Rectal smooth muscle tissue (tissue), 1 donor: Measurements from ENCODE around the gene SERP1.
A peak's percentile ranks its signal among the peaks of the same experiment; 100 is the strongest.

ENCODE experiments used
- H3K27ac ChIP-seq: one replicate; pipeline ENCODE4 v1.7.0; 2013; ENCODE audit warnings: low read depth, low read length, inconsistent platforms
- H3K27me3 ChIP-seq: one replicate; pipeline ENCODE4 v1.7.0; 2013; ENCODE audit warnings: low read length; ENCODE audit not compliant: control insufficient read depth, insufficient read depth
- H3K36me3 ChIP-seq: one replicate; pipeline ENCODE4 v1.7.0; 2013; ENCODE audit warnings: low read length; ENCODE audit not compliant: control insufficient read depth, insufficient read depth
- H3K4me1 ChIP-seq: one replicate; pipeline ENCODE4 v1.7.0; 2013; ENCODE audit warnings: low read length; ENCODE audit not compliant: control insufficient read depth, insufficient read depth
- H3K4me3 ChIP-seq: one replicate; pipeline ENCODE4 v1.7.0; 2013; ENCODE audit warnings: low read length
- H3K9ac ChIP-seq: one replicate; pipeline ENCODE4 v1.7.0; 2013; ENCODE audit warnings: low read length

Gene SERP1

GRCh38 chr3:150555859-150556436, 9.7 kb upstream of the SERP1 start:
- no peaks in the 10 kb centered on the region for H3K27me3 ChIP-seq
- H3K4me1 ChIP-seq = no peaks in the 10 kb centered on the region
- peaks cover 7% of the 10 kb centered on the region for H3K36me3 ChIP-seq
- no peak overlapping the region for H3K27ac ChIP-seq
- no peak overlapping the region for H3K9ac ChIP-seq
- no peak overlapping the region for H3K4me3 ChIP-seq

GRCh38 chr3:150547045-150547741, 897 bp upstream of the SERP1 start:
- Histone ChIP-seq H3K4me3 (peak overlapping the region; percentile 75), H3K9ac (peak overlapping the region; percentile 75), H3K27me3 (no peaks in the 10 kb centered on the region), H3K36me3 (peaks cover 3% of the 10 kb centered on the region), H3K4me1 (peaks cover 10% of the 10 kb centered on the region), H3K27ac (peak overlapping the region; percentile 86)

- peak overlapping the region; percentile 98 for H3K27ac ChIP-seq
- peaks cover 10% of the 10 kb centered on the region for H3K4me1 ChIP-seq
- peak overlapping the region; percentile 96 for H3K4me3 ChIP-seq
- no peaks in the 10 kb centered on the region for H3K27me3 ChIP-seq
- peak overlapping the region; percentile 96 for H3K9ac ChIP-seq
- H3K36me3 ChIP-seq = no peaks in the 10 kb centered on the region
Measured at GRCh38 chr3:150545419-150546225, 674 bp downstream of the SERP1 start.

- Histone ChIP-seq H3K36me3 (no peaks in the 10 kb centered on the region), H3K9ac (no peak overlapping the region), H3K27ac (no peak overlapping the region), H3K4me1 (peaks cover 10% of the 10 kb centered on the region), H3K27me3 (no peaks in the 10 kb centered on the region), H3K4me3 (peak overlapping the region; percentile 96)
Measured at GRCh38 chr3:150544726-150545125, 1.6 kb downstream of the SERP1 start.

GRCh38 chr3:150544041-150544440, 2.3 kb downstream of the SERP1 start:
- Histone ChIP-seq H3K9ac (no peak overlapping the region), H3K4me3 (no peak overlapping the region), H3K27me3 (no peaks in the 10 kb centered on the region), H3K4me1 (peaks cover 10% of the 10 kb centered on the region), H3K36me3 (no peaks in the 10 kb centered on the region), H3K27ac (peak overlapping the region; percentile 15)

GRCh38 chr3:150543531-150543930, 2.8 kb downstream of the SERP1 start:
- H3K4me3 ChIP-seq = no peak overlapping the region
- H3K27me3 ChIP-seq = no peaks in the 10 kb centered on the region
- H3K27ac ChIP-seq = no peak overlapping the region
- H3K4me1 ChIP-seq = peaks cover 10% of the 10 kb centered on the region
- no peak overlapping the region for H3K9ac ChIP-seq
- H3K36me3 ChIP-seq = no peaks in the 10 kb centered on the region

- H3K36me3 ChIP-seq = no peaks in the 10 kb centered on the region
- peaks cover 8% of the 10 kb centered on the region for H3K4me1 ChIP-seq
- H3K27me3 ChIP-seq = no peaks in the 10 kb centered on the region
- no peak overlapping the region for H3K9ac ChIP-seq
- H3K27ac ChIP-seq = no peak overlapping the region
- H3K4me3 ChIP-seq = no peak overlapping the region
Measured at GRCh38 chr3:150543128-150543527, 3.2 kb downstream of the SERP1 start.

- Histone ChIP-seq H3K36me3 (no peaks in the 10 kb centered on the region), H3K4me3 (no peak overlapping the region), H3K4me1 (peaks cover 8% of the 10 kb centered on the region), H3K27me3 (no peaks in the 10 kb centered on the region), H3K9ac (no peak overlapping the region), H3K27ac (no peak overlapping the region)
Measured at GRCh38 chr3:150540991-150541390, 5.3 kb downstream of the SERP1 start.

- Histone ChIP-seq H3K36me3 (no peaks in the 10 kb centered on the region), H3K27ac (no peak overlapping the region), H3K9ac (no peak overlapping the region), H3K4me1 (peaks cover 8% of the 10 kb centered on the region), H3K4me3 (no peak overlapping the region), H3K27me3 (no peaks in the 10 kb centered on the region)
Measured at GRCh38 chr3:150540297-150540696, 6.0 kb downstream of the SERP1 start.

- Histone ChIP-seq H3K4me3 (no peak overlapping the region), H3K27me3 (no peaks in the 10 kb centered on the region), H3K4me1 (no peaks in the 10 kb centered on the region), H3K9ac (no peak overlapping the region), H3K27ac (no peak overlapping the region), H3K36me3 (no peaks in the 10 kb centered on the region)
Measured at GRCh38 chr3:150538324-150539208, 7.7 kb downstream of the SERP1 start.

GRCh38 chr3:150535204-150535603, 11.1 kb downstream of the SERP1 start:
- Histone ChIP-seq H3K4me1 (no peaks in the 10 kb centered on the region), H3K4me3 (no peak overlapping the region), H3K9ac (no peak overlapping the region), H3K27me3 (no peaks in the 10 kb centered on the region), H3K36me3 (no peaks in the 10 kb centered on the region), H3K27ac (no peak overlapping the region)

- Histone ChIP-seq H3K4me3 (no peak overlapping the region), H3K4me1 (no peaks in the 10 kb centered on the region), H3K27ac (no peak overlapping the region), H3K36me3 (no peaks in the 10 kb centered on the region), H3K27me3 (no peaks in the 10 kb centered on the region), H3K9ac (no peak overlapping the region)
Measured at GRCh38 chr3:150531775-150532174, 14.5 kb downstream of the SERP1 start.
